Kidney (tissue), 14 donors: ENCODE results near the gene TP53I11. TPM values are rescaled to one million over a fixed set of nuclear protein-coding genes. Genes with fewer than 3 reads are reported as not detected.
A peak's percentile ranks its signal among the peaks of the same experiment; 100 is the strongest.

Experiments
- DNase-seq, 5 donors: peaks; one replicate each; pipeline ENCODE4 v3.0.0-alpha.2; 2013 to 2020
- FAIRE-seq: peaks from 2 replicates; lab custom pipeline; 2012; peaks lifted over from hg19 to GRCh38; lab: Jason Lieb, UNC
- H3K27ac ChIP-seq, 2 donors: one replicate each; pipeline ENCODE4 v1.7.0; 2013; ENCODE audit warnings: low read depth in 2 of 2, low read length in 2 of 2, inconsistent platforms in 1 of 2
- H3K27me3 ChIP-seq: one replicate; pipeline ENCODE4 v1.7.1; 2013; ENCODE audit warnings: low read length, inconsistent platforms; ENCODE audit not compliant: control insufficient read depth, insufficient read depth
- H3K36me3 ChIP-seq, 3 donors: one replicate each; pipeline versions ENCODE4 v1.7.0 to v1.7.1; 2013; ENCODE audit warnings: low read length in 3 of 3, control low read depth in 1 of 3, inconsistent platforms in 1 of 3; ENCODE audit not compliant: insufficient read depth in 3 of 3, control insufficient read depth in 2 of 3
- H3K4me1 ChIP-seq, 3 donors: one replicate each; pipeline versions ENCODE4 v1.7.0 to v1.7.1; 2013; ENCODE audit warnings: low read length in 3 of 3, inconsistent platforms in 1 of 3, low read depth in 1 of 3; ENCODE audit not compliant: control insufficient read depth in 2 of 3, insufficient read depth in 2 of 3
- H3K4me3 ChIP-seq, 3 donors: one replicate each; pipeline versions ENCODE4 v1.7.0 to v1.8.1; 2013; ENCODE audit warnings: low read length in 3 of 3, control low read depth in 1 of 3, inconsistent platforms in 1 of 3
- H3K9ac ChIP-seq, 3 donors: one replicate each; pipeline versions ENCODE4 v1.7.0 to v1.7.1; 2013; ENCODE audit warnings: low read length in 3 of 3, control low read depth in 1 of 3, inconsistent platforms in 1 of 3
- H3K9me3 ChIP-seq, 3 donors: one replicate each; pipeline versions ENCODE4 v1.7.0 to v1.7.1; 2013; ENCODE audit warnings: low read length in 3 of 3, control low read depth in 1 of 3, inconsistent platforms in 1 of 3; ENCODE audit not compliant: control insufficient read depth in 2 of 3, insufficient read depth in 1 of 3
- intact Hi-C: fragments of 100-400 bp; cut with DNase I; formaldehyde crosslinking; loops from one replicate; pipeline ENCODE4 v1.11.1; 2022
- polyA plus RNA-seq: library from polyadenylated mRNA; stranded (reverse); fragments of 350-450 nt; fragmentation: Illumina TruSeq; extraction: RNeasy Lipid Tissue Mini Kit (QIAGEN cat#74804); gene quantifications from one replicate; pipeline ENCODE4 v1.2.3, GENCODE V29; 2014; ENCODE audit warnings: low read depth, low replicate concordance; ENCODE audit not compliant: insufficient read depth
- total RNA-seq: library from RNA; stranded (reverse); fragmentation: NEBNext Ultra II Directional; extraction: Animal tissue kit (Norgen Biotek cat#: 25700); gene quantifications from one replicate; pipeline ENCODE4 v1.2.1, GENCODE V29; 2021
- TF ChIP-seq, protein P1 (sequence below): IDR thresholded peaks from 3 replicates; pipeline ENCODE4 v1.5.1; 2012; ENCODE audit warnings: mild to moderate bottlenecking, moderate library complexity, borderline replicate concordance; ENCODE audit not compliant: insufficient read depth; ENCODE audit errors: extremely low read depth
- donor health status: control.
- donor health status: control.
- donor health status: control.
- donor health status: control.
- donor health status: control.
- donor health status: DM: yes; HTN: yes; CAD: no.
- donor health status: Normal renal cell carcinoma (clear cell type).

The TP53I11 gene
- total and polyA plus RNA-seq, 2 donors from 2014 or later: 25.7 to 35.3 TPM

DNA sequence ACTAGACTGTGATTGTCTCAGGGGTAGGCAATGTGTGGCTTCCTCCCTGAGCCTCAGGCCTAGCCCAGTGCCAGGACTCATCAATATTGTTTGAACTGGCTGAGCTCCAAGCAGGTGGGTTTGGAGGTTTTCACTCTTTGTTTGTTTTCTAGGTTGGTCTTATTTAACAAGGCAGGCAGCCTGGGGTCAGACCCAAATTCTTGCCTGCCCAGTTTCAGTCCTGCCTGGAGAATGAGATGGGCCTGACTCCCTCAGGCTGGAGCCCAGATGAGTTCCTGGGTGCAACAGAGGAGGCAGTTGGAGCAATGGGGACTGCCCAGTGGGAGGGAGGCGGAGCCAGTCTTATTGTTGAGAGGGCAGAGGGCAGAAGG lies 28.3 kb upstream of the TP53I11 start:
- Histone ChIP-seq H3K9ac (no peak overlapping the region), H3K36me3 (no peaks in the 10 kb centered on the region), H3K9me3 (no peaks in the 10 kb centered on the region), H3K27me3 (no peaks in the 10 kb centered on the region), H3K4me3 (no peak overlapping the region), H3K4me1 (peaks cover 0 to 20% (median 5%) of the 10 kb centered on the region in 3 donors), H3K27ac (peak overlapping the region in 1 of 2 donors; percentile 79)
- TF ChIP-seq, protein P1, sequence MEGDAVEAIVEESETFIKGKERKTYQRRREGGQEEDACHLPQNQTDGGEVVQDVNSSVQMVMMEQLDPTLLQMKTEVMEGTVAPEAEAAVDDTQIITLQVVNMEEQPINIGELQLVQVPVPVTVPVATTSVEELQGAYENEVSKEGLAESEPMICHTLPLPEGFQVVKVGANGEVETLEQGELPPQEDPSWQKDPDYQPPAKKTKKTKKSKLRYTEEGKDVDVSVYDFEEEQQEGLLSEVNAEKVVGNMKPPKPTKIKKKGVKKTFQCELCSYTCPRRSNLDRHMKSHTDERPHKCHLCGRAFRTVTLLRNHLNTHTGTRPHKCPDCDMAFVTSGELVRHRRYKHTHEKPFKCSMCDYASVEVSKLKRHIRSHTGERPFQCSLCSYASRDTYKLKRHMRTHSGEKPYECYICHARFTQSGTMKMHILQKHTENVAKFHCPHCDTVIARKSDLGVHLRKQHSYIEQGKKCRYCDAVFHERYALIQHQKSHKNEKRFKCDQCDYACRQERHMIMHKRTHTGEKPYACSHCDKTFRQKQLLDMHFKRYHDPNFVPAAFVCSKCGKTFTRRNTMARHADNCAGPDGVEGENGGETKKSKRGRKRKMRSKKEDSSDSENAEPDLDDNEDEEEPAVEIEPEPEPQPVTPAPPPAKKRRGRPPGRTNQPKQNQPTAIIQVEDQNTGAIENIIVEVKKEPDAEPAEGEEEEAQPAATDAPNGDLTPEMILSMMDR: no peak
- no peak for FAIRE-seq
- peak in 1 of 5 donors; percentile 66 for DNase-seq
- intact Hi-C loops: no loop called here

DNA sequence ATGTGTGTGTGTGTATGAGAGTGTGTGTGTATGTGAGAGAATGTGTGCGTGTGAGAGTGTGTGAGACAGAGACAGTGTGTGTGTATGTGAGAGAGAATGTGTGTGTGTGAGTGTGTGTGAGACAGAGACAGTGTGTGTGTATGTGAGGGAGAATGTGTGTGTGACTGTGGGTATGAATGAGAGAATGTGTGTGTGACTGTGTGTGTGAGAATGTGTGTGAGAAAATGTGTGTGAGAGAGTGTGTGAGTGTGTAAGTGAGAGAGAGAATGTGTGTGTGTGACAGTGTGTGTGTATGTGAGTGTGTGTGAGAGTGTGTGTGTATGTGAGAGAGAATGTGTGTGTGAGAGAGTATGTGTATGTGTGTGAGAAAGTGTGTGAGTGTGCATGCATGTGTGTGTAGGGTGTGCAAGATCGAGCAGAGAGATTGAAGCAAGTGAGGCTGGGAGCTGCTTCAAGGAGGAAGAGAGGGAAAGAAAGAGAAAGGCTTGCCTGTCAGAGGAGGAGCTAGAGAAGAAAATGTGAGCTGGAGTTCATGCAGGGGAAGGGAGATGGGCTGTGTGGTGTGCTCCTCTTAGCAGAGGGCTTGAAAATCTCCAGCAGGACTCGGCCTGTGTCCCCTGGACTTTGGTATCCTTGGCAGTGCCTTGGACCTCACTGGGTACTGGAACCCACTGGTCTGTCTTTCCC lies 27.7 kb upstream of the TP53I11 start:
- TF ChIP-seq, protein P1: no peak
- DNase-seq (no peak), FAIRE-seq (no peak)
- peak overlapping the region; percentile 15 to 79 for H3K27ac ChIP-seq
- intact Hi-C loops: no loop called here
- no peaks in the 10 kb centered on the region for H3K36me3 ChIP-seq
- H3K9ac ChIP-seq: peak overlapping the region in 1 of 3 donors; percentile 14
- H3K9me3 ChIP-seq: no peaks in the 10 kb centered on the region
- peaks cover 0 to 20% (median 5%) of the 10 kb centered on the region in 3 donors for H3K4me1 ChIP-seq
- no peaks in the 10 kb centered on the region for H3K27me3 ChIP-seq
- H3K4me3 ChIP-seq: peak overlapping the region in 1 of 3 donors; percentile 26

DNA sequence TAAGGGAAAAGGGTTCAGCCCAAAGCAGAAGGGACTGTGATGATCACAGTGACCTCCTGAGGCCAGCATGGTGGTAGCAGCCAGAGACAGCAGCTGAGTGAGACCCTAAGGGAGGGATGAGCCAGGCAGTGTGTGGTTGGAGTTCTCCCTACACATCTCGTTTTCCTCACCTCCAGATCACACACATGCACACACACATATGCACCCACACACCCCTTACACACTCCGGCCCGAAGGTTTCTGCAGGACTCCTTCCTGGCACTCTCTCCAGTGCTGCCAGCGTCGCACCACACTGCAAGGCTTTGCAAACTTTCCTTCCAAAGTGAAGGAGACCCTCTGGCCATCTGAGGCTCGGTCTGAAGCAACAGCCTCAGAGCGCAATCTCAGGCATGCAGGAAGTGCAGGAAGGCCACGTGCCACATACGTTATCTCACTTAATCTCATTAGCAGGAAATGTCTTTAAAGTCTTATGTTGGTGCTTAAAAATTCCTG lies 26.9 kb upstream of the TP53I11 start:
- Histone ChIP-seq H3K9me3 (no peaks in the 10 kb centered on the region), H3K9ac (no peak overlapping the region), H3K4me1 (peaks cover 0 to 20% (median 5%) of the 10 kb centered on the region in 3 donors), H3K27ac (peak overlapping the region in 1 of 2 donors; percentile 15), H3K27me3 (no peaks in the 10 kb centered on the region), H3K36me3 (no peaks in the 10 kb centered on the region), H3K4me3 (peak overlapping the region in 1 of 3 donors; percentile 8)
- TF ChIP-seq, protein P1: no peak
- intact Hi-C loops: no loop called here
- FAIRE-seq (no peak), DNase-seq (peak in 2 of 5 donors; percentile 31 to 63)
